ENCODE results near the gene DDX11.
A peak's percentile ranks its signal among the peaks of the same experiment; 100 is the strongest.
"Not testable (repeated sequence)": the region's sequence is repeated elsewhere in the genome, so short reads cannot be mapped to it uniquely, and the experiment has no call there.

The DDX11 gene

DNA sequence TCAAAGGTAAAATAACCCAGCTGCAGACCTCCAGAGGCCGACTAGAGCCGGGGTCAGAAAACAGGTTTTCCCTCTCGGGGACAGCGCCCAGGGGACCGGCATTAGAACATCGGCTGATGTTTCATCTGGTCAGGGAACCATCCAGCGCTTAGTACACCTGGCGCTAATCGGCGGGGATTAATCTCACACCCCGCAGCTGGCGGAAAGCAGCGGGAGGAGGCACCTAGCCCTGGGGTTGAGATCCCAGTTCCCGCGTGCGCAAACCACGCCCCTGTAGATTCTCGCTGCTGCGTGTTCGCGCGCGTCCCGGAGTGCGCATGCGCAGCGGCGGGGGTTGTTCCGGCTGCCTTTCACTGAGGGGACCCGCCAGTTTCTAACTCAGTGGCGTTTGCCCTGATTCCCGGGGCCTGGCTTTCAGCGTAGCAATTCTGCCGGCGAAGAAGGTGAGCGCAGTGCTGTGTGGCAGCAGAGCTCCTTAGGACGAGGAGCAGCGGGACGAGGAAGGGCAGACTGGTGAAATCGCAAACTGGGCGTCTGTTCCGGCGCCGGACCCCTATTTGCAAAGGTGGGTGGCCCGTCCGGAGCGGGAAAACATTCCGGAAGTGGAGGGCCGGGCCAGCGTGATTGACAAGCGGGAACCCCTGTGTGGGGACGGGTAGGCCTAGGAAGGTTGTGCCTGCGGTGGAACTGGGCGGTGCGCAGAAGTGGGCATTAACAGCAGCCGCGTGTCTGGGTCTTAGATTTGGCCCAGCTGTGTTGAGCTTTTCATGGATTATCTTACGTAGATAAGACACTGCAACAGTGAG, at the start of gene DDX11:
Gene DDX11, plus strand, starts transcription at position 334 of the 806 bp plus-strand sequence. CDS start 4,534 bp downstream, outside the sequence.
- peak; percentile 84 for DNase-seq

DNA sequence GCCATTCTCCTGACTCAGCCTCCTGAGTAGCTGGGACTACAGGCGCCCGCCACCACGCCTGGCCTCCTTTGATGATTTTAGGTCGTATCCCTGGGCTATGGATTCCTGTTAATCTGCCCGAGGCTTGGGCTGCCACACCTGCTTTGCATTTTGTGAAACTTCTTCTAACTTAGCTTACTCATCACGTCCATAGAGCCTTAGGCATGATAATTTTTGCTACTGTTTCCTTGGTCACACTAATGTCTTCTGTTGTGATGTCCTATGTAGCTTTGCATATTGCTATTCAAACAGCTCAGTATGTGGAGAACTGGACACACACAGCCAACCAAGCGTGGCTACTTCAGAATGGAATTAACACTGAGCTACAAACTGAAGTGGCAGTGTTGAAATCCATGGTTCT, 47.5 kb upstream of the DDX11 start:
- DNase-seq: no peak

DNA sequence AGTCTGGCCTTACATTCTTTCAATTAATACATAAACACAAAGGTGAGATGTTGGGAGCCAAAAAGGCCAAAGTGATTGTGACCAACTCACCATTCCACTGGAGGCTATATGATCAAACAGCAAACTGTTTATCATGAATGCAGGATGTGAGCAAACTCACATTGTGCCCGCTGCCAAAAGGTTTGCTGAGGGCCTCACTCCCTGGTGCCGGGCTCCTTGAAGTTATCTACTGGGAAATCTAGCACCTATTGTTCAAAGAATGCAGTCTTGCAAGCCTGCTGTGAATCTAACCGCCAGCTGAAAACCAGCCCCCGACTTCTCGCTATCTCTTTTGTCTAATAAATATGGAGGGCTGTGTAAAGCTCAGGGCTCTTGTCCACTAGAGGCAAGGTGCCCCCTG, 46.7 kb upstream of the DDX11 start:
- DNase-seq: not testable (repeated sequence)

DNA sequence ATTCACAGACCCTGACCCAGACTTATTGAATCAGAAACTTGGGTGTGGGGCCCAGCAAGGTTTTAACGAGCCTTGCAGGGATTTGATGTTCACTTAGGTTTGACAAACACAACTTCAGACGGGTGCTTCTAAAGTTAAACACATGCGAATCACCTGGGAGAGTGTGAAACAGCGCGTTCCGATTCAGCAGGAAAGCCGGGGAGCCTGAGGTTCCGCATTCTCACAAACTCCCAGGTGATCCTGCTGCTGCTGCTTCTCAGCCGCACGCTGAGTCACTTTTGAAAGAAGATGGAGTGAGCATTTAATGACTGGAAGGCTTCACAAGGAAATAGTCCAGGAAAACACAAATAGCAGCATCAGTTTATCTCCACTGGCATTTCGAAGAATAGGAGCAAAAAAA, 44.2 kb upstream of the DDX11 start:
- DNase-seq: no peak

DNA sequence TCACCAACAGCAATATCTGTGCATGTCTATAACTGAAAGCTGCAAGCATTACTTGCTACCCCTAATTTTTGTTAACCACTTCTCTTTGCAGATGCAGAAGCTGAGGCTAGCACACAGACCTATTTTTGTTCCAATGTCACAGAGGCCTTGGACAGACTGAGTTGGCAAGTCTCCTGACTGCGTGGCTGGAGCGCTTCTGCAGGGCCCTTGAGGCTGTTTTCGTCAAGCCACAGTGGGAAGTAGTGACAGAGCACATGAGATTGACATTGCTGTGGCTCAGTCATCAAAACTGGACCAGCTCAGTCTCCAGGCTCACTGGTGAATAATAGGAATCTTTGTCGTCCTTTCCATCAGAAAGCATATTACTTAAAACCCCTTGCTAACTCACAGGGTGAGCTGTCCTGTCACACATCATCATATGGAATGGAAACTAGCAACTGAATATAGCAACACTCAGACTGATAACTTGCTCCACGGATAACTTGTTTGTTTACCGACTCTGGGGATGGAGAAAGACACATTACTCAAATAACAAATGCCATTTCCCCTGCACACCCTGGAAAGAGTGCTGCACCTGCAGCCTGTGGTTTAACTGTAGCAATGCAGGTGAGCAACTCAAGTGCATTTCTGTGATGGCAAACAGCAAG, 43.6 kb upstream of the DDX11 start:
- DNase-seq: no peak

DNA sequence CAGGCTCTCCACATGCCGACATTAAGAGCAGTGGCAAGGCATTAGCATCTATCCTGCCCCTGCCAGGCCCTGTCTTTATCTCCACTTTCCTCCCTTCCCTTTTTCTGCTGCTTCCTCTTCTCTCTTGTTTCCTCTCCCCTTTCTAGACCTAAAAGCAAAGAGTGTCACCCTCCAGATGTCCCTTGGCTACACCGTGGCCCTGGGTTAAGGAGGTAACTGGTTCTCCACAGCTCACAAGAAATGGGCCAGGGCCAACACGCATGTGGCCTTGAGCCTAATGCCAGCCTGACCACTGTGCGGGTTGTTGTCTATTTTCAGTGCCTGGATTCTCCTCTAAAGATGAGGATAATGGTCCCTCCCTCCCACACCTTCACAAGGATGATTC, 41.7 kb upstream of the DDX11 start:
- DNase-seq: no peak

DNA sequence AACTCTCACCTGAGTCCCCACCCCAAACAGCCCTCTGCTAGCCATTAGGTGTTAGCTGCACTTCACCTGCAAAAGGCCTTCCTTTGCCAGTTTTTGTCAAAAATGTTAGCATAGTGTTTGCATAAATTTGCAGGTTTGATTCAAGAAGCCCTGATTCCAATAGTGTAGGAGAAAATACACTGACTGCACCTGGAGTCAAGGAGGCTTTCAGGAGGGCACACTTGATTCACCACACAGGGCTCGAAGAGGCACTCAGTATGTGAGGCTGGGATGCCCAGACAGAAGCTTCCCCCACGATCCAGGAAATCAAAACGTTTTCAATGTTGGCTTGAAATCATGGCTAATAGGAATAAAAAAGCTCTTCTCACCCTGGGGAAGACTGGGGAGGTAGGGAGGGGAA, 40.5 kb upstream of the DDX11 start:
- no peak for DNase-seq

DNA sequence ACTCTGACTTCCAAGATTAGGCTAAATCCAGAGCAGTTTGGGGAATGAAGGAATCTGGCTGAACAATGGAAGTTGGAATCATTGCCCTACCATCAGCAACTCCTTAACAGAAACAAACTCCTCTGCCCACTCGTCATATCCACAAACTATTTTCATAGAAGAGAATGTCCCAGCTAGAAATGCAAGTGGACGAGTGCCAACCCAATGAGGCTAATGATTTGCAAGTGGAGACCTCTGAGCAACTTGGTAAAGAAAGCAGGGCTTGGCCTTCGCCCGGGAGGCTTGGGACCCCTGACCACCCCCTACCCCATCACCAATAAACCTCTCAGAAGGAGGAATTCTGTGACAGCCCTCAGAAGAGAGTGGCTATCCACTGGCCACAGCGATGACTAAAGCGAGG, 40.0 kb upstream of the DDX11 start:
- no peak for DNase-seq

DNA sequence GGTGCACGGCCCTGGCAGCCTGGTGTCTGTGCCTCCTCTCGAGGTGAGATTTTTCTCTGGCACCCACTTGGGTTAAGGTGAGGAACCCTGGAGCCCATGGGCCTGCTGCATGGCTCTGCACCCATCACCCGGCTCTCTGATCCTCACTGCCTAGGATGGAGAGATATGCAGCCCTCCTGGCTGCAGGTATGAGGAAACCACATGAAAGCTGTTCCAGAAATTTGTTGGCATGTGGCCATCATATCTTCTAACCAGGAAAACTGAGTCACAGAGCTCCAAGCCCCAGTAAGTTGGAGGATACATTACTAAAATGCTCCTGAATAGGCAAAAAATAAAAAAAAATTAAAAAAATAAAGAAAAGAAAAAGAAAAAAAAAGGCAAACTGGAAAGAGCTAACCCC, 39.3 kb upstream of the DDX11 start:
- no peak for DNase-seq

DNA sequence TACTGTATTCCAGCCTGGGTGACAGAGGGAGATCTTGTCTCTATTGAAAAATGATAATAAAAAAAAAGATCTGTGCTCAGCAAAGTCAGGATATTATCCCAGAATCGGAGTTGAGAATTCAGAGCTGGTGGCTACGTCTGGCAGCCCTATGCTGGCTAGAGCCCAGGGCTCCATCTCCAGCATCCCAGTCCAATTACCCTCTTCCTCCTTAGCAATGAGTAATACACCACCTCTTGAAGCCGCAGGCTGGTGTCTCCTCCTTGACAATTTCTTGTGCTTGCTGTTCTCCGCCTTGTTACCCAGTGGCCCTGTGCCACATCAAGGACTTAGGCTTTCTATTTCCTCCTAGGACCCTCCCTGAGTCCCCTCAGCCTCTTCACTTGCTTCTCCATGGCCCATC, 38.4 kb upstream of the DDX11 start:
- no peak for DNase-seq

DNA sequence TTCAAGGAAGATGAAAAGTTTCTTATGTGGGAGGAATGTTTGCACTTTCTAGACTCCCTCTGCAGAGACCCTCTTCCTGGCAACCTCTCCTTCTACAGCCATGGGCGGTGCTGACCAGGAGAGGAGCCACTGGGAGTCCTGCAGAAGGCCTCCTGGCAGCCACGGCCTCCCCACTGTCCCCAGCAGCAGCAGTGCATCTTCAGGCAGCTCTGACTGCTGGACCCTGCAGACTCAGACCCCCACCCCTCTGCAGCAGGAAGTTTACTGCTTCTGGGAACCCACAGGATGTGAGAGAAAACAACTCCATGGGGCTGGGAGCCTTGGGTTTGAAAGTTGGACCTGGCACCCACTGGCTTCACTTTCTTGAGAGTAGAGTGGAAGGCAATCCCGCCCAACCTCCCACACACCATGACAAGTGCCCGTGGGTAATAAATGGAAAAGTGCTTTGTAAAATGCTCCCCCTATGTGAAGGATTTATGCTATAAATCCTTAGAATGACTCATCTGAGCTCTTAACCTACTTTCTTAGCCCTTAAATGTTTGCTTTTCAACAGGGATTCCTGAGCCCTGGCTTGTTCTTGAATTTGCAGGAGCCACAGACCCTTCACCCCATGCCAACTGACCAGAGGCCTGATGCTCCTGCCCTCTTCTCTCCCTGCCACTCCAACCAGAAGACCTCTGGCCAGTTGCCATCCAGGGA, 37.5 kb upstream of the DDX11 start:
- DNase-seq: no peak

DNA sequence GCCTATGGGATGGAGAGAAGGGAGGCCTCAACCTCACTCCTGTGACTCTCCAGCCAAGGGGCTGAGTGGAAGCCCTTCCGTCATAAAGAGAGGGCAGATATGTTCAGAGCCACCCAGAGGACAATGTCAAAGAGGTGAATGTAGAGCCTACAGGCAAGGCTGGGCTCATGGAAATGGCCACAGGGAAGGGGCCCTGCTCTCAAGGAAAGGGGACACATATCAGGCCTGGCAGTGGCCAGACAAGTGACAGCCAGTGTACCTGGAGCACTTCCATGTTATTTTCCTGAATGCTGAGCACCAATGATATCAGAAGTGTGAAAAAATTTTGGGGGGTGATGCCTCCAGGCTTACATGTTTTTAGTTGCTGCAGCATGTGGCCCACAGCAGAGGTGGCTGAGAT, 36.6 kb upstream of the DDX11 start:
- DNase-seq: no peak

DNA sequence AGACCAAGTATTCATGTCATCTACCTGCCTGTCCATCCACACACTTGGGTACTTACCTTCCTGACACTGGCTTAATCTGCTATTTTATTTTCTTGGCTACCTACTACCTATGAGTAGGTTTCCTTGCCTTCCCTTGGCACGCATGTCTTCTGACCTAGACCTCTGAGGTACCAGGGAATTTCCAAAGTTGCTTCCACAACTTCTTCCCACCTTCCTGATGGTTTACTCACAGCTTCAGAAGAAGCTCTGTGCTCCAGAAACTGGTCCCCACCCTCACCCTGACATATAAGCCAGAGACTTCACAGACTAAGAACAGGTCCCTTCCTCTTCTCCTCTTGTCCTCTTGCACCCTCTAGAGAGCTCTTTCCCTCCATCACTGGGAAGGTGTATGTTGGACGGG, 35.7 kb upstream of the DDX11 start:
- DNase-seq: no peak

DNA sequence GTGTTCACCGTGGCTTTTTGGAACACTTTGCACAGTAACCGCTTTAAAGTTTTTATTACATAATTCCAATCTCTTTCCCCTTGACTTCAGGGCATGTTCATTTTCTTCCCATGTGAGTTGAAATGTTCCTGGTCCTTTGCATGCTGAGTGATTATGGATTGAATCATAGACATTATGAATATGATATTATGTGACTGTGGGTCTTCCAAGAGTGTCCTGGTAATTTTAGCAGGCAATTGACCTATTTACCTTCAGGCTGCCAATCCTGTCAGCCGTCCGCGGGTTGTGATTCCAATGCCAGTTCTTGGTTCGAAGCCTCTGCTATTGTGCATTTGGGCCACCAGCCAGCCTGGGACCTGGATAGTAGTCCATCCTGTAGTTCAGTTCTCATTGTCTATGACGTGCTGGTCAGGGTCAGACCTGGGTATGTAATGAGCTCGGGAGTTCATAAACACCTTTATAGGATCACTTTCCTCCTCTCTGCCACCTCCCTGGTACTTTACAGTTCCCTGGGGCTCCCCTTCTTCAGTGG, 32.6 kb upstream of the DDX11 start:
- DNase-seq: no peak

DNA sequence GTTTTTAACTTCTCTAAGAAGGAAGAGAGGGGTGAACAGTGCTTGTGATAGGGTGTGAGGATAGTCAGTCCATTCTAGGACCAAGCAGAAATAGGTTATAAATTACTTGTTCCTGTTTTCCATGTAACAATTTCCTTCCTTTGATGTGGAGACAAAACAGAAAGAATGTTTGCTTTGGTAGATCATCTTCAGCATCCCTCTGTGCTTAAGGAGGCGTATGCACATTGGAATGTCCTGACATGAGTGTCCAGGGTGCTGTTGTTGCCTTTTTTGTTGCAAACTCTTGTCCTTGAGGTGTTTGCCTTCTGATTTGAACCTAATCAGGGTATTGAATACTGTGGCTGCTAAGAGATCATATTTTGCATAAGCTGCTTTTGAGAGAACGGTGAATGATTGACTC, 23.5 kb upstream of the DDX11 start:
- not testable (repeated sequence) for DNase-seq

DNA sequence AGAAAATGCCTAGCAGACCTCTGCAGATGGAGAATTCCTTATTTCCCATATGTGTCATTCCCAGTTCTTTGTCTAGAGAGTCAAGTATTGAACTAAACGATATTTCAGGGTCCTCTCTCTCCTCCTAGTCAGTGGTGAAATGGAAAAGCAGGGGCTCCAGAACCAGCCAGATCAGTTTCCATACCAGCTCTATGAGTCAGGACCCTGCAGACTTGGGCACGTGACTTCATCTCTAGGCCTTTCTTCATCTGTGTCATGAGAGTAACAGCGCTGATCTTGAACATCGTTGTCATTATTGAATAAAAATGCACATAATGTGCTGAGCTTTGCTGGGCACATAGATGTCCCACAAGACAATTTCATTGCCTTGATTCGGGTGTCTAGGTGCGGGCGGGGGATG, 23.1 kb upstream of the DDX11 start:
- DNase-seq: not testable (repeated sequence)

DNA sequence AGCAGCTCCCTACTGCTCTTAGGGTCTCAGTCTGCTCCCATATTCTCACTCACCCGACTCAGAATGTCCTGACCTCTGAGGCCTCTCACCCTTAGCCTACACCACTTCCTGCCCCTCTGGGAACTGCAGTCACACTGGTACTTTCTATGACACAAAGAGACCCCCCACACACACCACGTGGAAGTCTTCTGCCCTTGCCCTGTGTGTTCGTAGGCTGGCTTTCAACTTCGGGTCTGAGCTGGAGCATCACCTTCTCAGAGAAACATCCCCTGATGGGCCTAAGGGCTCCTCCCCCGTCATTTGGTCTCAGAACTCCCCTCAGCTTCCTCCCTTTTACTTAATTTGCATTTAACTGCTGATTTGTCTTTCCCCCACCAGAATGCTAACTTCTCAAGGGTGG, 22.0 kb upstream of the DDX11 start:
- DNase-seq: not testable (repeated sequence)

DNA sequence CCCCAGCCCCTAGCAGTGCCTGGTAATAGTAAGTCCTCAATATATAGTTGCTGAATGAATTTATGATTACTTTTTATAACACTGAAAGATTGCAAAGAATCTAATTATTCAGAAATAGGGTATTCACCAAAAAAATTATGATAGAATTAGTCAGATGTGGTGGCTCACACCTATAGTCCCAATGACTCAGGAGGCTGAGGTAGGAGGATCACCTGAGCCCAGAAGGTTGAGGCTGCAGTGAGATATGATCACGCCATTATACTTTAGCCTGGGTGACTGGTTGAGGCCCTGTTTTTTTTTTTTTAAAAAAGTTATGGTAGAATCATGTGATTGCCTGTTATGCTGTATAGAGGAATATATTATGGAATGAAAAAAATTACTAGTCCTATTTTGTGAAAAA, 21.5 kb upstream of the DDX11 start:
- not testable (repeated sequence) for DNase-seq

DNA sequence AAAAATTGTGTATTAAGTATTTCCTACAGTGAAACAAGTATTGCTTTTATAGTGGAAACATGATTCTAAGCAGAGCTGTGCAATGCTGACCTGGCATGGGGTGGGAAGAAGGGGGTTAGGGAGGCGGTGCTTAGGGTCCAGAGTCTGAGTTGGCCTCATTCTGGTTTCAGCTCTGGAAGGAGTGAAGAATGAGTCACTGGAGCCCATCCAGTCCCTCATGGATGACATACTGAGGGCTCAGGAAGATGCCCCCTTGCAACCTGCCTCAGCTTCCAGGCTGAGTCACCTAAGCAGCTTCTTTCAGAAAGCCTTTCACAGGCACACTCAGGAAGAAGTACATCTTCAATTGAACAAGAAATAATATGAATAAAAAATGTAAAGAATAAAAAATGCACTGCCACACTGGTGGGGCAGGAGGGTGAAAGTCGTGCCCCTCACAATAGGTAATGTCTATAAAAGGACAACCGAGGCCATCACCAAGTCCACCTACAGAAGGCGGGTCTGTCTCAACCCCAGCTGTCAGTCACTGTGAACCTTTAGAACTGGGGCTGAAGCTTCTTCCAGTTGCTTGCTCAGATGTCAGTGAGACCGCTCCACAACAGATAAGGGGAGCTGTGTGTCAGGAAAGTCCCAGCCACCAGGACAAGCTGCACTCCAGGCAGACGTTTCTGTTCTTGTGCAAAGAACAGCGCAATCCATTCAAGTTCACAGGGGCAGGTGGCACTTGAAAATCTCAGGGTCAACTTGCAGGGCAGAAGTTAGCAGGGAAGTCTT, 20.8 kb upstream of the DDX11 start:
- DNase-seq: not testable (repeated sequence)

DNA sequence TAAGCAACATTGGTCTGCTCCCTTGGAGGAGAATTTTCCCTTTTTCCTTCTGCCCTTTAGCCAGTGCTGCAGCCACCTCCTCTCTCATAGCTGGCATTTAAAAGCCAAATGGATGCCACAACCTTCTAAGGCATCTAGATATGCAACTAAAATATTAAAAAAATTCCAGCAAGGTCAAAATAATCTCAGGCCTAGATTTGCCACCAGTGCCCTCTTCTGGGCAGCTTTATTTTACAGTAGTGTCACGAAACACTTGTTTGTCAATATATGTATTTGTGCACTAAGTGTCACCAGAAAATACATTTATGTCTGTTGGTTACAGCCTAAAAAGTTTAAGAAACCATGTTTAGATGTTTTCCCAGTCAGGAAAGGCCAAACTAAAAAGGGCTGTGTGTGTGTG, 19.7 kb upstream of the DDX11 start:
- DNase-seq: not testable (repeated sequence)

DNA sequence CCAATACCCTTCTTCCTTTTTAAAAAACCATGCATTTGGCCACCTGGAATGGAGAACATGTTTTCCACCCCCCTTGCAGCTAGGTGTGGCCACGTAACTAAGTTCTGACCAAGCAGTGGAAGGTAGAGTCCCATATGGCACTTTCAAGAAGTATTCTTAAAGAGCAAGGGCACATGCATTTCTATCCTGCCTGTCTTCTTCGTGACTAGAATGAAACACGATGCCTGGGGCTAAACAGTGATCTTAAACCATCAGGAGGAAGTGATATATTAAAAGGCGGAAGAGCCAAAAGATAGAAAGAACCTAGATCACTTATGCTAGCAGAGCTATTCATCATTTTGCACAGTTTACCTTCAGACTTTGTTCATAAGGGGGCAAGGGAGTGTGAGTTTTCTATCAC, 16.0 kb upstream of the DDX11 start:
- no peak for DNase-seq

DNA sequence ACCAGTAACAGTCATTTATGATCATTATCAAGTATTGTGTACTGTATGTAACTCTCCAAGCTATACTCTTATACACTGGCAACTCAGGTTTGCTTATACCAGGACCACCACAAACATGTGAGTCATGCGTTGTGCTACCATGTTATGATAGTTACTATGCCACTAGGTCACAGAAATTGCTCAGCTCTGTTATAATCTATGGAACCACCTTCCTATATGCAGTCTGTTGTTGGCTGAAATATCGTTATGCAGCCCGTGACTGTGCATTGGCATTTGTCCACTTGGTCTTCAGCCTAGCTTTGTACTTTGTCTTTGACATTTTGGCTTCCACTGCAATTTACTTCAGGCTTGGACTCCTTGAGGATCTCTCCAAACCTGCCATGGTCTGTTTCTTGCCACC, 7.5 kb upstream of the DDX11 start:
- not testable (repeated sequence) for DNase-seq

DNA sequence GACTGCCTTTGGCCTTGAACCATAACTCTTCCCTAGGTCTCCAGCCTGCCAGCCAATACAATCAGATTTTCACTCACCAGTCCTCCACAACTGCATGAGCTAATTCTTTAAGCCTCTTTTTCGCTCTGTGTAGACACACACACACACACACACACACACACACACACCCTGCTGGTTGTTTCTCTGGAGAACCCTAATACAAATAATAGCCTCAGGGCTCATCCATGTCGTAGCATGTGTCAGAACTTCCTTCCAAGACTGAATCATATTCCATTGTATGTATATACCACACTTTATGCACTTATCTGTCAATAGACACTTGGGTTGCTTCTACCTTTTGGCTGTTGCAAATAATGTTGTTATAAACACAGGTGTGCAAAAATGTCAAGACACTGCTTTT, 6.0 kb upstream of the DDX11 start:
- not testable (repeated sequence) for DNase-seq
